Tibial nerve (tissue), 4 donors: Measurements from ENCODE around the gene BANP.

Experiments used
- EP300 ChIP-seq, 2 donors: sonication (generic); formaldehyde crosslinking; IDR thresholded peaks; one replicate each; pipeline ENCODE4 v1.6.1; 2017; ENCODE audit warnings: antibody characterized with exemption in 2 of 2, mild to moderate bottlenecking in 1 of 2
- POLR2A ChIP-seq, 2 donors: fragments of 450-650 bp; IDR thresholded peaks; one replicate each; pipeline ENCODE4 v1.6.1; 2017; ENCODE audit warnings: antibody characterized with exemption in 2 of 2, mild to moderate bottlenecking in 2 of 2, moderate library complexity in 2 of 2
- TF ChIP-seq, protein P1 (sequence below), 5 experiments: fragments of 200-600 bp in 3 of 5; fragments of 450-650 bp in 2 of 5; sonication (generic) in 3 of 5; IDR thresholded peaks; one replicate each; pipeline ENCODE4 v1.5.1; 2016 to 2019; ENCODE audit warnings: antibody characterized with exemption in 5 of 5, mild to moderate bottlenecking in 3 of 5, moderate library complexity in 2 of 5

DNA sequence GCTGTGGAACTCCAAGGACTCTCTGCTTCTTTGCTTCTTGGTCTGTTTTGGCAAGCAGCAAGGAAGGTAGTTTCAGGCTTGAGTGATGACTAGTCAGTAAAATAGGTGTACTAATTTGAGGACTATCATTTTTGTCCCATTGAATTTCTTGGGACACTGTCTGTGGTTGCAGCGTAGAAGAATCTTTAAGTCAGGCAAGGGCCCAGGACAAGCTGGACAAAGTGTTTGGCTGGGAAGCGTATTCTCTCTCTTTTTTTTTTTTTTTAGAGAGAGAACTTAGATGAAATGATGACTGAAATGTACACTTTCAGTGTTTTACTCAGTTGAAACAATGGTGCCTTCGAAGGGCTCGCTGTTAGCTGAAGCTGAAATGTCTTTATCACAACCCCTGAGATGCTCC, 105.0 kb downstream of the BANP start:
- TF ChIP-seq, protein P1, sequence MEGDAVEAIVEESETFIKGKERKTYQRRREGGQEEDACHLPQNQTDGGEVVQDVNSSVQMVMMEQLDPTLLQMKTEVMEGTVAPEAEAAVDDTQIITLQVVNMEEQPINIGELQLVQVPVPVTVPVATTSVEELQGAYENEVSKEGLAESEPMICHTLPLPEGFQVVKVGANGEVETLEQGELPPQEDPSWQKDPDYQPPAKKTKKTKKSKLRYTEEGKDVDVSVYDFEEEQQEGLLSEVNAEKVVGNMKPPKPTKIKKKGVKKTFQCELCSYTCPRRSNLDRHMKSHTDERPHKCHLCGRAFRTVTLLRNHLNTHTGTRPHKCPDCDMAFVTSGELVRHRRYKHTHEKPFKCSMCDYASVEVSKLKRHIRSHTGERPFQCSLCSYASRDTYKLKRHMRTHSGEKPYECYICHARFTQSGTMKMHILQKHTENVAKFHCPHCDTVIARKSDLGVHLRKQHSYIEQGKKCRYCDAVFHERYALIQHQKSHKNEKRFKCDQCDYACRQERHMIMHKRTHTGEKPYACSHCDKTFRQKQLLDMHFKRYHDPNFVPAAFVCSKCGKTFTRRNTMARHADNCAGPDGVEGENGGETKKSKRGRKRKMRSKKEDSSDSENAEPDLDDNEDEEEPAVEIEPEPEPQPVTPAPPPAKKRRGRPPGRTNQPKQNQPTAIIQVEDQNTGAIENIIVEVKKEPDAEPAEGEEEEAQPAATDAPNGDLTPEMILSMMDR (IDR thresholded peaks at IDR 0.05), result no peak
- TF ChIP-seq POLR2A (IDR thresholded peaks at IDR 0.05) (no peak), EP300 (IDR thresholded peaks at IDR 0.05) (no peak)
